Stimulated activated CD8-positive, alpha-beta memory T cell treated with anti-CD3 and anti-CD28 coated beads, Interleukin-2, amount 100 ng/mL, for 1 hour (primary cell): ENCODE data around the gene XCL1.
"Not testable (repeated sequence)": the region's sequence is repeated elsewhere in the genome, so short reads cannot be mapped to it uniquely, and the experiment has no call there.

Experiments used
- DNase-seq, 2 donors: peaks; one replicate each; pipeline ENCODE4 v3.0.0-alpha.2; 2020; ENCODE audit warnings: low read depth in 2 of 2

Gene XCL1

DNA sequence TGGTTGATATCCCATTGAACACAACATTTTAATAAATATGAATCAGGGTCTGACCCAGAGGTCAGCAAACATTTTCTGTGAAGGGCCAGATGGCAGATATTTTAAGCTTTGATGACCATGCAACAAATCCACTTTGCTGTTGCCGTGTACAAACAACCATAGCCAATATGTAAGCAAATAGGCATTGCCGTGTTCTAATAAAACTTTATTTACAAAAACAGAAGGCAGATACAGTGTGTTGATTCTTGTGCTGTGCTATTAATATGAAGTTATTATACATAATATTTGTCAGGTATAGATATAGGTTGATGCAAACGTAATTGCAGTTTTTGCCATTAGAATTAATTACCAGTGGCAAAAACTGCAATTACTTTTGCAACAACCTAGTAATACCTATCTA is 8.8 kb upstream of the XCL1 start:
- no peak for DNase-seq

DNA sequence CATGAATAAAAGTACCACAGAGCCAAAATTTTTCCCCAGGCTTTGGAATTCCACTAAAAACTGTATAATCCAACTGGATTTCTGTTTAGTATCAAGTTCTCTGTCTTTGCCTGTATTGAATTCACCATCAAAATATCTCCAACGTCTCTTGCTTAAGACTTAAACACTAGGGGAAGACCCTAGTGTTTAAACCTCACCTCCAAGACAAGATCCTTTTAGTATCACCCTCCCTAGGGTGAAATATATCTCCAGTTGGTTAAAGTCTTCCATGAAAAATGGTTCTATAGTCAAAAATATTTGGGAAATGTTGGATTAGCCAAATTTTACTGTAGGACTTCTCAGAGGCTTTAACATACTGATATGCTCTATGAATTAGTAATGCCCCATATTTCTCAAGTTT is 8.1 kb upstream of the XCL1 start:
- DNase-seq: no peak

DNA sequence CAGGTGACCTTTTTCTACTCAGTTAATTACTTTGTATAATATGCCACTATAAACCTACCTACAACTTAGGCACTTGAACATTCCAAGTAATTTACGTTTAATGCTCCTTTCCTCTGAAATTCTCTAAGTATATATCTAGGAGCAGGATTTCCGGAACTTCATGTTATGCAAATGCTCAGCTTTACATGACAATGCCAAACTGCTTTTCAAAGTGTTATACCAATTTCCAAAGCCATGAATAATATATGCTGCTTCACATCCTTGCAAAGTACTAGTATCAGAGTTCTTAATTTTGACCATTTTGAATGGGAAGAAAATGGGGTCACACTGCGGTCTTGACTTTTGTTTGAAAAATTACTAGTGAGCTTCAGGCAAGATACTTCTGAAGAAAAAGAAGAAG is 5.8 kb upstream of the XCL1 start:
- no peak for DNase-seq

DNA sequence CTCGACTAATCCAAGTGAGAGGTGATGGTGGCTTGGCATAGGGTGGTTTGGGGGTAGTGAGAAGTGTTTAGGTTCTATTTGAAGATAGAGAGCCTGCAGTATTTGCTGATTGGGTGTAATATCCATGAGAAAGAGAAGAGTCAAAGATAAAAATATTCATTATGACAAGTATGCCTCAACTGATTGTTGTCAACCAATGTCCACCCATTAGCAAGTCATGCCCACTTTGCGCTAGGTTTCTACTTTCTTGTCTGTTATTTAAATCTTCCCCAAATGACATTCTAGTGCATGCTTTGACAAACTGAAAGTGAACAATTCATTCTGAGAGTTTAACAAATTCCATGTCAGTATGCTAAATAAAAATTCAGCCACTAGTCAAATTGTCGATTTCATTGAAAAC is 3.8 kb upstream of the XCL1 start:
- DNase-seq: no peak

GRCh38 chr1:168574234-168574633 is 2.2 kb upstream of the XCL1 start:
- not testable (repeated sequence) for DNase-seq

DNA sequence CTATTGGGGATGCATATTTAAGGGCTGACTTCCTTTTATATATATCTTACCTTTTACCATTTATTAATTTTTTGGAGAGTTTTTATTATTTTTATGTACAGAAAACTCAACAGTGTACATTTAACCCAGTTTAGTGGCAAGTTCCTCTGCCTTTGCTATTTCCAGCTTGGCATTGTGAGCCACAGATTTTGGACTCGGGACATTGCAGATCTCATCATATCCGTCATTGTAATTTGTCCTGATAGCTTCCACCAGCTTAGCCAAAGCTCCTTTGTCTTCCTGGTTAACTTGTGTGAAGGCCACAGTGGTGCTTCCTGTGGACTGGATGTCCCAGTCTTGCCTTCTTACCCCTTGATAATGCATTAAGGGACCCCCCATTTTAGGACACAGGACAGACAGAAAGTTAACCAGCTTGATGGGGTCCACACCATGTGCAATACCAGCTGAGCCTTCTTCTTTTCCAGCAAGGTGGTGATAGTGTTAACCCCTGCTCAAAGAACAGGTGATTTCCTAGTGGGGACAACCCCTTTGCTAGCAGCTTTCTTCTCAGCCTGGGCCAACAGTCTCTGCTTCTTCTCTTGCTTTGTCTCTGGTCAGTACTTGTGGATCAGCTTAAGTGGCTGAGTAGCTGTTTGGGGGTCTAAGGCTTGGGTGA is 2.3 kb downstream of the XCL1 start:
- not testable (repeated sequence) for DNase-seq

DNA sequence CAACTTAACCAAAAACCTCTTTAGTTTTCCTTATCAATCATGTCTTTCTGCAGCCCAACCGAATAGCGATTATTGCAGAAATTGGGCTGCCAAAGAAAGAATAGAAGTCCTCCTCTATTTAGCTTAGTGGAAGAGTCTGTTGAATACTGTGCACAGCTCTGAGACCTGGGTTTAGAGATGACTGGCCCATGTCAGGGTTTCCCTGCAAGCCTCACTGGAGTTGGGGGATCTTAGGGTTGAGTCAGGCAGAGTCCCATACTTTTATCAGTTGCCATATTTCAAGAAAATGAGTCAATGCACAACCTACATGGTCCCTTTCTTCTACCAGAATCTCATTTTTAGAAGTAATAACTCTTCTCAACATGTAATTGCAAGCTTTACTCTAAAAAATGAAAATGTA is 3.9 kb downstream of the XCL1 start:
- DNase-seq: not testable (repeated sequence)

DNA sequence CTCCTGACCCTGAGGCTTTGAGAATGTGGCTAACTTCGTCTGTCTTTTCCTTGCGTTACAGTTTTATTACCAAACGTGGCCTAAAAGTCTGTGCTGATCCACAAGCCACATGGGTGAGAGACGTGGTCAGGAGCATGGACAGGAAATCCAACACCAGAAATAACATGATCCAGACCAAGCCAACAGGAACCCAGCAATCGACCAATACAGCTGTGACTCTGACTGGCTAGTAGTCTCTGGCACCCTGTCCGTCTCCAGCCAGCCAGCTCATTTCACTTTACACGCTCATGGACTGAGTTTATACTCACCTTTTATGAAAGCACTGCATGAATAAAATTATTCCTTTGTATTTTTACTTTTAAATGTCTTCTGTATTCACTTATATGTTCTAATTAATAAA is 4.6 kb downstream of the XCL1 start:
- not testable (repeated sequence) for DNase-seq

DNA sequence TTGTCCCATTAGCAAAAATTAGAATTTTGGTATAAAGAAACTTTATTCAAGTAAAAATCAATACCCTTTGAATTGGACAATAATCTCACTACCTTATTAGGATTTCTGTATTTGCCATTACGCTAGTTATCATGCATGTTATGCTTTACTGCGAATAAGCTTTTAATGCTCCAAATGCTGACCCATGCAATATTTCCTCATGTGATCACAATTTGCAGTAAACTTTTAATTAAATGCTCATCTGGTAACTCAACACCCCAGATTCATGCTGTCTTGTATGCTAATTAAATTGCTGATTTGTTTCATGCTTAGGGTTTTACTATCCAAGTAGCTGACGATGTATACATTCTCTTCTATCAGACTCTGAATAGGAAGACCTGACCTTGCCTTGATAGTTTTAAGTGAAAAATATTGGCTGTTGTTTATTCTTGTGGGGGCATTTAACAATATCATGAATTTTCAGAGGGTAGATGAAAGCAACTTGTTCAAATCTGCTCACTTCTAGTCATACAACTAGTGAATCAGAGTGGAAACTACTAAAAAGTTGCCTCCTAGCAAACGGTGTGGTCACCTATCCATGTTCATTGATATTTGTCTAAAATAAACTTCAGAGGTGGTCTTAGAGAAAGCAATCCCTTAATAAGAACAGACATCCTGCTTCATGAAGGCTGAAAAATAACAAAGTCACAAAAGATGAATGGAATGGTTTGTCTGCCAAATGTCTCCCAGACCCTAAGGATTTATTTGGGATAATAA is 5.6 kb downstream of the XCL1 start:
- DNase-seq: no peak

DNA sequence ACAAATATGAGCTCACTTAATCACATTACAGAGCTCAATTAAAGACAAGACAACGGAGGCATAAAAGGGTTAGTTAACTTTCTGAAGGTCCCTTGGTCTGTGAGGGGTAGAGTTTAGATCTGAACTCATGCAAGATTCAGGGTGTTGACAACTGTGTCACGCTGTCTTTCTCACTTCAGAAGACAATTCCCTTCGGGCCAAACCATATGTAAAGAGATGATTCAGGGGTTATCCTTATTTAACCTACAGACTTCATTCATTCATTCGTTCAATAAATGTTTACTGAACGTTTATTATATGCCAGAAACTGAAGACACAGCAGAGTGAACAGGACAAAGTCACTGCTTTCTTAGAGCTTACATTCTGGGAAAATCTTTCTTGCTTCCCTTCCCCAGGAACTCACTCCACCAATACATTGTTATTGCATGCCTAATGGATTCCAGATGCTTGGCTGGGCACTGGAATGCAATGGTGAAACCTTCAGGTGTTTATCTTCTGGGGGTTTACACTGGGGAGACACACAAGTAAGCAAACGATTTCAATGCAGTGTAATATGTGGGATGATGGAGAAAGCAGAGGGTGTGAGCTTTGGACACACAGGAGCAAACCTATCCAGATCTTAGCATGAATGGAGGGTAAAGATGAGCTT is 6.4 kb downstream of the XCL1 start:
- DNase-seq: no peak

DNA sequence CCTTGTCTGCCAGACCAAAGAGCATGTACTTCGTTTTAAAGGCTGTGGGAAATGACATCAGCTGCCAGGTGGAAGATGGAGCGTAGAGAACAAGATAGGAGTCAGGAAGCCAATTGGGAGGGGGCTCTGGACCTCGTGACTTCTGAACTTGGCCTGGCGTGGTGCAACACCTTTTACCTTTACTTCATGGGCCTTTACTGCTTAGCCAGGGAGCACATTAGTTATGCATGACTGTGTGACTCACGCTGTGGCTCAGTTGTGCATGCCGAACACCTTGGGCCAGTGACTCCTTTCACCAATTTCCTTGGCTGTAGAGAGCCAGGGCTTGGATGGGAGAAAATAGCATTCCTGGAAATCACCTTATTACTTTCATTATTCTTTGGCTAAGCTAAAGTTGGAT is 7.2 kb downstream of the XCL1 start:
- no peak for DNase-seq

DNA sequence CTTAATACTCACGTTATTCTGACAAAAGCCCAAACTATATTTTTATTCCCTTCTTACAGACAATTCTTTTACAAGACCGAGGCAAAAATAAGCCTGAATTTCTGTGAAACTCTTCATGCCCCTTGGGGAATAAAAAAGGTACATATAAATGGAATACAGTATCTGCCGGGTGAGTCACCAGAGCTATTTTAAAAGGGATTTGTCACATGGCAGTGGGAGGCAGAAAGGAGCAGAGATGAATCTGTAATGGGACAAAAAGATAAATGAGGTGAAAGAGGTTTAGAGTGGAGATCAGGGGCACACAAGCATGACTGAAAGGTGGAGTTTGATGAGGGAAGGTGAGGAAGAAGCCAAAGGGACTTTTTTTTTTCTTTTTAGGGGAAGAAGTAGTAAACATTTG is 8.8 kb downstream of the XCL1 start:
- no peak for DNase-seq

- DNase-seq: no peak
Measured at GRCh38 chr1:168585937-168586336, 9.5 kb downstream of the XCL1 start.

DNA sequence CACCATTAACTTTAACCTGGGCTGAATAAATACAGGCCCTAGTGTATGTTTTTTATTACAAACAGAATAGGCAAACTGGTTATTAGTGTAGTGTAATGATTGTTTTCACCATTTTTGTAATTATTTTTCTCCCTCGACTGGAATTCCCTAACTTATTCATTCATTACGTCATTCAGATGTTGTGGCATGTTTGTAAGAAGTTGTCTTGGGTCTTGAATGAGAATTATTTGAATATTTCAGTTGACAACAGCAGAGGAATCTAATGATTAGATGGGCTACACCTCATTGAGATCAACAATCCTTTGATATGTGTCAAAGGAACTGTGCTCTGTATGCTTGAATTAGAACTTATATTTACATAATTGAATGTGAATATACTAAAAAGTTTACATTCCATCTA is 12.8 kb downstream of the XCL1 start:
- no peak for DNase-seq

- DNase-seq: no peak
Measured at GRCh38 chr1:168591066-168591465, 14.7 kb downstream of the XCL1 start.

- DNase-seq: no peak
Measured at GRCh38 chr1:168591641-168592250, 15.3 kb downstream of the XCL1 start.

DNA sequence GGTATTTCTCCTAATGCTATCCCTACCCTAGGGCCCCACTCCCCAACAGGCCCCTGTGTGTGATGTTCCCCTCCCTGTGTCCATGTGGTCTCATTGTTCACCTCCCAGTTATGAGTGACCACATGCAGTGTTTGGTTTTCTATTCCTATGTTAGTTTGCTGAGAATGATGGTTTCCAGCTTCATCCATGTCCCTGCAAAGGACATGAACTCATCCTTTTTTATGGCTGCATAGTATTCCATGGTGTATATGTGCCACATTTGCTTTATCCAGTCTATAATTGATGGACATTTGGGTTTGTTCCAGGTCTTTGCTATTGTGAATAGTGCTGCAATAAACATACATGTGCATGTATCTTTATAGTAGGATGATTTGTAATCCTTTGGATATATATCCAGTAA is 19.0 kb downstream of the XCL1 start:
- not testable (repeated sequence) for DNase-seq

DNA sequence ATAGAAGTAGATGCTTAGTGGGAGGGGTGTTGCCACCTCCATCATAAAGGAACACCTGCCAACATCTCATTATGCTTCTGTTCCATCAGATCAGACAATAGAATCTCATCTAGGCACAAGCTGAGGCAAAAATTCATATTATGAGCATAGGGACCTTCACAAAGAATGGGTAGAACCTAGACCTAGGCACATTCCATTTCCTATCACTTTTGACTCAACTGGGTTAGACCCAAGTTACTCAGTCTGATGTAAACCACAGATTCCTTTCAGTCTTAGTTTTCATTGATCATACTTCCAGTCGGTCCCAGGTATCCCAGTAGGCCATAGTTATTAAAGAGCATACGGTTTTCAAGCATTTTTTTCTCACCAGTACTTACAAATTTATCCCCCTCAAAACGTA is 21.7 kb downstream of the XCL1 start:
- no peak for DNase-seq

DNA sequence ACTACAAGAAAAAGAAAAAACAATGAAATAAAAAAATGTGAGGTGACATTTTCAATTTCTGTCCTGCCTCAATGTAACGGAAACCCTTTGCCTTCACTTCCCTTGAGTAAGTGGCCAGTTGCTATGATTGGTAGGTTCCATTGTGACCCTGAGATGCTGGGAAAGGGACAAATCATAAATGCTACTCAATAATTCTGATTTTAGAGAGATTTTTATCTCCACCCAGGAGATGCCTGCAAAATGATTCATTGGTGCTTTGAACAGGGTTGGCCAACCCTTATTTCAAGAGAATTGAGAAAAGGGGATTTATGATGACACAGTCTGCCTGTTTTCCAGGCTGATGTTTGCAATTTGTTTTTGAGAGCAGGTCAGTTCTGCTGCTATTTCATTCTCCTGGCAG is 22.5 kb downstream of the XCL1 start:
- DNase-seq: no peak

DNA sequence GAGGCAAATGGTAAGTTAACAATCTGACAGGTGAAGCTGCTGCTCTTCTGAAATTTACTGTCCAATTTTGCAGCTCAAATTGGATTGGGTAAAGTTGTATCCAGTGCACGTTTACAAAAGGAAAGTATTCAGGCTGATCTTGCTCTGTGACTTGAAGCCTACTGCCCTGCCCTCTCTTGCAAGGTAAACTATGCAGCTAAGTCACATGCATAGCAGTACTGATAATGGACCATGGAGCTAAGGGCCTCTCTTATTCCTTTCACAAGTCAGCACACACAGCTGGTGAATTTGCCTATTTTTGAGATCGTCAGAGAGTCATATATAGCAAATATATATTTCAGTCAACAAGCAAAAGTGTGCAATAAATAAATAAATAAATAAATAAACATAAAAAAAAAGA is 23.2 kb downstream of the XCL1 start:
- no peak for DNase-seq

DNA sequence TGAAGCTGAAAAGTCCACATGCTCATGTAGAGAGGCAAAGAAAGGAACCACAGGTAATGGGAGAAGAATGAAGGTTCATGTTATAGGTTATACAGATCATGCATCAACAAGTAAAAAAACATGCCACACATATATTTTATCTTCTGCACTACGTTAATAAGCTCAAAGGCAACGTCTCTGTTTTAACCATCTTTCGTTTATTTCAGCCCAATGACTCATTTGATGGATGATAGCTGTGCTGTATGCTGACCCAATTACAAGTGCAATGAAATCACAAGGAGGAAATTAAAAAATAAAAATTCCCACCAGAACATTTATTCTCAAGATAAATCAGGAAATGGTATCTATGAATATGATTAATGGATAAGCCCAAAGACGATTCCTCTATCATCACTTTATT is 24.6 kb downstream of the XCL1 start:
- DNase-seq: no peak

- DNase-seq: peak; percentile 25 to 50
Measured at GRCh38 chr1:168603501-168604110, 27.2 kb downstream of the XCL1 start.
